CD4-positive, alpha-beta T cell treated with Interleukin-17A for 1 hour (primary cell): Measurements from ENCODE around the gene DLX1.
A peak's percentile ranks its signal among the peaks of the same experiment; 100 is the strongest.
"Not testable (repeated sequence)": the region's sequence is repeated elsewhere in the genome, so short reads cannot be mapped to it uniquely, and the experiment has no call there.

Source experiments
- DNase-seq: peaks from one replicate; pipeline ENCODE4 v3.0.0-alpha.2; 2020

The DLX1 gene

GRCh38 chr2:172085460-172086159 is at the start of gene DLX1:
DLX1 (plus strand) TSS chr2:172085507; CDS start chr2:172085678, 171 bp downstream.
- DNase-seq: peak; percentile 13

DNA sequence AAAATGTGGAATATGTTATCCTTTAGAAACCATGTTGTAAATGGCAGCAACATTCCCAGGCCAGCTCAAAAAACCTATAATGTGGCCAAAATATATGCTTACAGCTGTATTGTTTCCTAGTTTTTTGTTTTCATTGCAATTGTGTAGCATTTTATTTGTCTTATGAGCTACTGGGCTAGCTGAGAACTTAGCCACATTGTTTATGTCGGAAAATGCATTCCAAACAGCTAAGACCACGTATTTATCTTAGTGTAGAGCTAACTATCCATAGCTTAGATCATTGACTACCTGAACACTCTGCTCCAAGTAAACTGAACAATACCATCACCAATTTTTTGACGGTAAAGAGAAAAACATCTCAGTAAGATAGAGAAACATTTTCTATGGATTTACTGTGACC is 47.2 kb upstream of the DLX1 start:
- no peak for DNase-seq

GRCh38 chr2:172038604-172039003 is 46.7 kb upstream of the DLX1 start:
- DNase-seq: no peak

DNA sequence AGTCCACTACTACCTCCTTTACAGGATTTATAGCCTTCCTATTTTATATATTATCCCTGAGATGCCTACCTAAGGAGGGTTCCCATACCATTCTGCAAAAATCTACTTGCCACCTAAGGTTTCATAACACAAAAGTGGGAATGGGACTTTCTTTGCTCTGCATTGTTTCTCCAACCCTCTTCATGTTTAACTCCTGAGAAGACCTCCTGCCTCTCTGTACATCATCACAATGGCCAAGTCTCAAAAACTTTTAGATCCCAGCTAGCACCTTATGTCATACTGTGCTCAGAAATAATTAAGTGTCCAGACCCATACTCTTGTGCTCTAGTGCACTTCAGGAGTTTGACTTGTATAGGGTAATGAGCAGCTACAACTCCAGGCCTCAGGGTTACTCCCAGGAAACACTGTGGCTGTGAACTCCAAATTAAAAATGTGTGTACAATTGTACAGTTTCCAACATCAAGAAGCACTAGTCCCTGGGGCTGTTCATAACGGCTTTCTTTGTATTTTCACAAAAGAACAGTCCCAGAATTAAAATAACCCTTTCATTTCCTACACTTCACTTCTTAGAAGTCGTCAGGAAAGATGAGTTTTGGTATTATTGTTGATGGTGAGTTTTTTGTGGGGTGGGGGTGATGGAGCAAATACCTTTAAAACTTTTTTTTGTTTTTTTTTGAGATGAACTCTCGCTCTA is 46.1 kb upstream of the DLX1 start:
- no peak for DNase-seq

GRCh38 chr2:172040311-172040710 is 45.0 kb upstream of the DLX1 start:
- no peak for DNase-seq

- no peak for DNase-seq
Measured at GRCh38 chr2:172046080-172046678, 39.1 kb upstream of the DLX1 start.

- DNase-seq: no peak
Measured at GRCh38 chr2:172046866-172047565, 38.3 kb upstream of the DLX1 start.

GRCh38 chr2:172047566-172048507 is 37.5 kb upstream of the DLX1 start:
- no peak for DNase-seq

DNA sequence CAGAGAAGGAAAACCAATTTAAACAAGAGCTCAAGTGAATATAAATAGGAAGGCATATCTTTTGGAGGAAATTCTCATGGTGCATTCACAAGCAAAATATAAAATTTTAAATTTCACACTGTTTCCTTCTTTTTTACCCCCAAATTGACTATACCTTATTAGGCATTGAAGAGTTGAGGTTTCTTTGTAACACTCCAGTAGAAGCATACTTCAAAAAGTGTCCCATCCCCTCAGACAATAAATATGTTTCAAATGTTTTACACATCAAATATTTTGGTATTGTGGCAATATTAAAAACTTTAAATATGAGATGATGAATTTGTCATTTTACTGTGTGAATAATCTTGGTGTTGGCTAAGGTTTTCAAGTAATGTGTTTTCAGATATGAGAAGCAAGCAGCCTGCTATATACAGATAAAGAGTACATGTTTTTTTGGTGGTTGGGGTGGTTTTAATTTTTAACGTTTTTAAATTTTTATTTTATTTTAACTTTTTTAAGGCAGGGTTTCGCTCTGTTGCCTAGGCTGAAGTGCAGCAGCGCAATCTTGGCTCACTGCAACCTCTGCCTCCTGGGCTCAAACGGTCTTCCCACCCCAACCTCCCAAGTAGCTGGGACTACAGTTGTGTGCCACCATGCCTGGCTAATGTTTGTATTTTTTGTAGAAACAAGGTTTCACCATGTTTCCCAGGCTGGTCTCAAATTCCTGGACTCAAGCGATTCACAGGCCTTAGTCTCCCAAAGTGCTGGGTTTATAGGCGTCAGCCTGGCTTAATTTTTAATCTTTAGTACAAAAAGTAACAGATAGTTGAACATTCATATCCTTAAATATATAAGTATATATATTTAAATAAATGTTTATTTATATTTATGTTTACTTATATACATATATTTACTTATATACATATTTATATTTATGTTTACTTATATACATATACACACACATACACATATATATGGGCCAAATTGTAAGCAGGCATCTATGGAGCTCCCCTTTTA is 36.5 kb upstream of the DLX1 start:
- no peak for DNase-seq

DNA sequence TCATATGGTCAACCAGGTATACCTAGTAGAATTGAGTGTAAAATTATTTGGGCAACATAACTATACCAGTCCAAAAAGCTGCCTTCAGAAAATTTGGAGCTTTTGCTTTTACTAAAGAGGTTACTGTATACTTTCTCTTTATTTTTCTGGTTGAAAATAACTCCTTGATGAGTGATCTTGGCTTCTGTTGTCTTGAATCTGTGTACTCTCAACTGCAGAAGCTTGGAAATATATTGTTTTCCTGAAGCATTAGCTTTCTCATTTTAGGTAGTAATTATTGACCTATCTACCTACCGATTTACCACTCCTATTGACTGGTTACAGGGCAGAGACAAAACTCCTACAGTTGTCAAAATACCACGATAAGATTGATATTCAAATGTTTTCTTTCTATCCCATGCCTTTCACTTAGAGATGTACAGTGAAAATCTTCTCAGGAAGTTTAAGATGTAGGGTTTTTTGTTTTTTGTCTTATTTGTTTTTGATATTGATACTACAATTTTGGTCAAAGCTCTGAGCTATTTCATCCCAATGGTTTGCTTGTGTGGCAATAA is 35.7 kb upstream of the DLX1 start:
- DNase-seq: no peak

DNA sequence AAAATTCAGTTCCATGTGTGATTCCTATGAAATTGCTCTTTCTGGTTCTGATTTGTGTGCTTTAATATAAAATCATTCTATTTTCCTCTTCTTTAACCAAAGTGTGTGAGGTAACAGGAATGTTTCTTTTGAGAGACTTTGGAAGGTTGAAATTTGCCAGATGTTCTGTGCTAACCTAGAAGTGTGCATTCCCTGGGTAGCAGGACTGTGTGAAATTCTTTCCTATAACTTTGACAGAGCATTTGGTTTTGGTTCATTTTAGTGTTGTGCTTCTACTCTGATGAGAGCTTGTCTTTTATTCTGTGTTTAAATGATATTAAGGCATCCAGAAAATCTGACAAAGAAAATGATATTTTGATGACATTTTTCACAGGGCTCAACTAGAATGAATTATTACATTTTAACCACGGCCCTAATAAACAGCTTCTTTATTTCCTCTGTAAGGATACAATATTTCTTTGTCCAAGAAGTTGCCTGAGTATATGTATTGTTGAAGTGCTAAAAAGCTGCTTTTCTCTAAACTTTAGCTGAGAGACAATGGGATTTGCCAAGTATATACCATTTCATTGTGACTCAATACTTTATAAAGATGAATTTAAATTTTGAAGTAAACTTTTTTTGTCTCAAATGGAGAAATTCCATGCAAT is 34.7 kb upstream of the DLX1 start:
- DNase-seq: no peak

GRCh38 chr2:172052000-172052983 is 33.0 kb upstream of the DLX1 start:
- DNase-seq: no peak

- DNase-seq: no peak
Measured at GRCh38 chr2:172053486-172053885, 31.8 kb upstream of the DLX1 start.

DNA sequence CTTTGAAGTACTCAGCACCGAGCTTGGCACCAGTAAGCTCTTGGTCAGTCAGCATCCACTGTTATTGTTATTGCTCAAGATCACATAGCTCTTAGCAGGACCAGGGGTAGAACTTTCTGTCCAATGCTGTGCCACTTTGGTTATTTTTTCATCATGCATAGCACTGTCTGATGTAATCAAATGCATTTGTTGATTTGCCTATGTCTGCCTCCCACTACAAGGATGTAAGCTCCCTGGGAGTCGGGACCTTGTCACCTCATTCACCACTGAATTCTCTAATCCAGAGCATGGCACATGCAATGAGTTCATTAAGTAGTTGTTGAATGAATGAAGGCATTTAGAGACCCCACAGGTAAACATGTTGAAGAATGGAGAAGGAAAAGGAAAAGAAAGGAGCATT is 29.0 kb upstream of the DLX1 start:
- DNase-seq: no peak

DNA sequence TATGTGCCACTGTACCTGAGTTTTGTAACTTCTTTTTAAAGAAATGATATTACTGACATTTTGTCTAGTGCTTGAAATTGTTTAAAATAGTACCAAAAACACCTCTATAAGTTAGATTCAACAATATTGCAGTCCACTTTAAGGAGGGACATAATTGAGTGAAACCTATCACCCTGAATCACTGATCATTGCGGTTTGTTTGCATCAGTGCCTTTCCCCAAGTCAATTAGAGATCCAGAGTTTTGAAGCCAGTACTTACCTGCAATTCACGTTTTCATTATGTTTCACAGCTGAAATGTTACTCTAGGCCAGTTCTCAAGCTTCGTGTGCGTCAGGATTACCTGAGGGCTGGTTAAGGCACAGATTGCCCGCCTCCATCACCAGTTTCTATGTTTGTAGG is 26.6 kb upstream of the DLX1 start:
- no peak for DNase-seq

- not testable (repeated sequence) for DNase-seq
Measured at GRCh38 chr2:172060118-172060517, 25.2 kb upstream of the DLX1 start.

DNA sequence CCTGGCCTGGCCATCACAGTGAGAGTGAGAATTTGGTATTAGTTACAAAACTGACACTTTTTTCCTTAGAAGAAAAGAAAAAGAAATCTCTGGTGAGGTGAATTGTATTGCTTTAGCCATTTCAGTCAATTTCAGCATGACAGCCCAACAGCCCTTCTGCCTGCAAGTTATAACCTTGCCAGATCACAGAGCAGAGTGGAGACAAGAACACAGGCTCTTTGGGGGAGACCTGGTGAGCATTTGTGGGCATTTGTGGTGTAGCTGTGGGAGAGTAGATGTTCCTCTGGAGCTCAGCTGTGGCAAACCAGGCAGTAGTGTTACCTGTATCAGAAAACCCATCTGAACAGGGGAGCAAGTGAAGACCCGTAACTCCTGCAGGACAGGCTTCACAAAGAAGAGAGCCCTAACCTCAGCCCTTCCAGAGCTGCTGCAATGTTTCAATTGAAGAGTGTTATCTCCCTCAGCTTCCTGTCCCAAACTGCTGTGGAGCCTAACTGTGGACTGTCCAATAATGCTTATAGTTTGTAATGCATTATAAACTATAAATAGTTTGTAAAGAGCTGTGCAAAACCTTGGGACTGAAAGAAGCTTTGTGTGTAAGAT is 22.8 kb upstream of the DLX1 start:
- no peak for DNase-seq

DNA sequence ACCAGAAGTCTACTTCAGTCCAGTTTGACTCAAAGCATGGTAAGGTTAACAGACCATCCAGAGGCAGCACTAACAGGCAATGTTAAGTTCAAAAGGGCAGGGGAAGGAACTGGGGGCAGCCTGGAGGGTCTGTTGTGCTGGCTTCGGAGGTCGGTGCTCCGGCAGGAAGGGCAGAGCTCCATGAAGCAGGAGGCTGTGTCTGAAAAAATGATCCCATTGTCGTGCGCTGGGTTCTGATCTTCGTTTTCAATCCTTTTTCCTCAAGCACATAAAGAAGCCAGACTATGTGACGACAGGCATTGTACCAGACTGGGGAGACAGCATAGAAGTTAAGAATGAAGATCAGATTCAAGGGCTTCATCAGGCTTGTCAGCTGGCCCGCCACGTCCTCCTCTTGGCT is 21.9 kb upstream of the DLX1 start:
- no peak for DNase-seq

DNA sequence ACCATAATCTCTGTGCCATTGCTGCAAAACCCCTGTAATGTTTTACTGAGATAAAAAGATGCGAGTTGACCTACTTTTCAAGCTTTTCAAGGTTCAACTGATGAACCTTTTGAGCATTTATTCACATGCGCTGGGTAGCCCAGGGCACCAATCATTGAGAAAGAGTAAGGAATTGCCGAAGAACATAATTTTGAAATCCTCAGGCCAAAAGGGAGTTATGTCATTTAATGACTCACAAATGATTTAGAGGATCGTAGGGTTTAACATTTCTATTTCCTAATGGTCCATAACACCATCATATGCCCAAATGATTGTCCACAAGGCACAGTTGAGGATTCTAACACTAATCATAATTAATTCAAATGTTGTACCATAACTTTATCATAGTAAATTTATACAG is 20.2 kb upstream of the DLX1 start:
- DNase-seq: no peak
